ENCODE data around the gene FGR.

DNA sequence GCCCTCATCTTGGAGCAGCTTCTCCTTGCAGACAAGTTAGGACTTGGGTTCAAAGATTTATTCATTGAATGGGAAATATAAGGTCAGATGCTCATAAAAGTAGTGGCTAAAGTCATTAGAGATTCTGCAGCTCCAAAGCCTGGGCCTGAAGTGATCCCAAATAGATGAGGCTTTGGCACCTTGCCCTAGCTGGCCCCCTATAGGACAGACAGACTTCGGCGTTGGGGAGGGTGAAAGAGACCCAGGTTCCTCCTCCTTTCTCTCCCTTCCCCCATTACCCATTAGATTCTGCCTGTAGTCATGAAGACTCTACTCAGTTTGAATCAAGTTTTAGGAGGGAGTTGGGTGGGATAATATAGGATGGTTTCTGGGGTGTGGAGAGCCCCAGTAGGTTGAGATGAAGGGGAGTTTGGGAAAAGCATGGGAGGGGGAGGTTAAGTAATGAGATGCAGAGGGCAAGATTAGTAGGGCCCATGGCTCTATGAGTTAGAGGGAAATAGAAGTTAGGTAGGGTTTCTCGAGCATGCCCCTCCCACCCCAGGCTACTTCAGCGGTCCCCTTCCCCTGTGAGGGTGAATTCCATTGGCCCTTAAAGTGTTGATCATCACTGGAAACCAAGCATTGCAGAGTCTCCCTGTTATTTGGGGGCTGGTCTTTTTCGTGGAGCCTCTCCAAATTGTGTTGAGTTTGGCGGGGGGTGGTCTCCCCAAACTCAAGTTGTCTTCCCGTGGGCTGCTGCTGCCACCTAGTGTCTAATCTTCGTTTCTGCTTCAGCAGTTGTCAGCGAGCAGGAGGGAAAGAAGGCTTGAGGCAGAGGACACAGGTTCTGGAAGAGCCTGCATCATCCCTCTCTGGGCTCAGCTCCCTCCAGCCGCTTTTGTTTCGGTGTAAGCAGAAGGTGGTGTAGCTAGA is 28.9 kb downstream of the FGR start:
- TF ChIP-seq, protein P1, sequence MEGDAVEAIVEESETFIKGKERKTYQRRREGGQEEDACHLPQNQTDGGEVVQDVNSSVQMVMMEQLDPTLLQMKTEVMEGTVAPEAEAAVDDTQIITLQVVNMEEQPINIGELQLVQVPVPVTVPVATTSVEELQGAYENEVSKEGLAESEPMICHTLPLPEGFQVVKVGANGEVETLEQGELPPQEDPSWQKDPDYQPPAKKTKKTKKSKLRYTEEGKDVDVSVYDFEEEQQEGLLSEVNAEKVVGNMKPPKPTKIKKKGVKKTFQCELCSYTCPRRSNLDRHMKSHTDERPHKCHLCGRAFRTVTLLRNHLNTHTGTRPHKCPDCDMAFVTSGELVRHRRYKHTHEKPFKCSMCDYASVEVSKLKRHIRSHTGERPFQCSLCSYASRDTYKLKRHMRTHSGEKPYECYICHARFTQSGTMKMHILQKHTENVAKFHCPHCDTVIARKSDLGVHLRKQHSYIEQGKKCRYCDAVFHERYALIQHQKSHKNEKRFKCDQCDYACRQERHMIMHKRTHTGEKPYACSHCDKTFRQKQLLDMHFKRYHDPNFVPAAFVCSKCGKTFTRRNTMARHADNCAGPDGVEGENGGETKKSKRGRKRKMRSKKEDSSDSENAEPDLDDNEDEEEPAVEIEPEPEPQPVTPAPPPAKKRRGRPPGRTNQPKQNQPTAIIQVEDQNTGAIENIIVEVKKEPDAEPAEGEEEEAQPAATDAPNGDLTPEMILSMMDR (IDR thresholded peaks at IDR 0.05; ENCODE audit: low read depth, low read length, poor library complexity, severe bottlenecking) = peak; percentile 92
- no peak for TF ChIP-seq EZH2phosphoT487 (IDR thresholded peaks at IDR 0.05; ENCODE audit: borderline replicate concordance, low read length)

Data from DOHH2 (cell line).